ENCODE data around the gene SPTBN1. TPM values are rescaled to one million over a fixed set of nuclear protein-coding genes. Genes with fewer than 3 reads are reported as not detected.

The SPTBN1 gene
- total RNA-seq, 2 donors from 2014 or later = 415 to 524 TPM

- DNase-seq (ENCODE audit: low spot score) (no peak), ATAC-seq (ENCODE audit: insufficient number of reproducible peaks, low FRiP score, low read depth) (no peak)
- Histone ChIP-seq H3K9me3 (no peaks in the 10 kb centered on the region), H3K4me3 (no peak overlapping the region), H3K36me3 (no peaks in the 10 kb centered on the region), H3K4me1 (ENCODE audit: control insufficient read depth in 1 of 2, low read depth in 2 of 2) (peaks cover 16 to 83% of the 10 kb centered on the region in 2 donors), H3K27ac (no peak overlapping the region), H3K27me3 (replicated peaks; ENCODE audit: insufficient read depth) (no peaks in the 10 kb centered on the region)
- TF ChIP-seq CTCF (IDR thresholded peaks at IDR 0.05) = no peak
These were observed 19.8 kb downstream of the SPTBN1 start for GRCh38 chr2:54475919-54476318.

- Histone ChIP-seq H3K4me1 (ENCODE audit: control insufficient read depth in 1 of 2, low read depth in 2 of 2) (peaks cover 11 to 83% of the 10 kb centered on the region in 2 donors), H3K27me3 (replicated peaks; ENCODE audit: insufficient read depth) (no peaks in the 10 kb centered on the region), H3K36me3 (no peaks in the 10 kb centered on the region), H3K9me3 (no peaks in the 10 kb centered on the region), H3K4me3 (no peak overlapping the region), H3K27ac (no peak overlapping the region)
- no peak for DNase-seq (ENCODE audit: low spot score)
- TF ChIP-seq CTCF (IDR thresholded peaks at IDR 0.05) = no peak
- ATAC-seq (ENCODE audit: insufficient number of reproducible peaks, low FRiP score, low read depth) = no peak
These were observed 20.7 kb downstream of the SPTBN1 start for GRCh38 chr2:54476852-54477251.

GRCh38 chr2:54477896-54478295 is 21.8 kb downstream of the SPTBN1 start:
- DNase-seq (ENCODE audit: low spot score) (no peak), ATAC-seq (ENCODE audit: insufficient number of reproducible peaks, low FRiP score, low read depth) (no peak)
- H3K9me3 ChIP-seq = no peaks in the 10 kb centered on the region
- H3K4me1 ChIP-seq (ENCODE audit: control insufficient read depth in 1 of 2, low read depth in 2 of 2) = peaks cover 19 to 84% of the 10 kb centered on the region in 2 donors
- no peaks in the 10 kb centered on the region for H3K27me3 ChIP-seq (replicated peaks; ENCODE audit: insufficient read depth)
- H3K27ac ChIP-seq = no peak overlapping the region
- TF ChIP-seq CTCF (IDR thresholded peaks at IDR 0.05) = no peak
- H3K4me3 ChIP-seq = no peak overlapping the region
- no peaks in the 10 kb centered on the region for H3K36me3 ChIP-seq

GRCh38 chr2:54478899-54479298 is 22.8 kb downstream of the SPTBN1 start:
- no peak overlapping the region for H3K27ac ChIP-seq
- ATAC-seq (ENCODE audit: insufficient number of reproducible peaks, low FRiP score, low read depth) (no peak), DNase-seq (ENCODE audit: low spot score) (no peak)
- H3K9me3 ChIP-seq = no peaks in the 10 kb centered on the region
- no peaks in the 10 kb centered on the region for H3K27me3 ChIP-seq (replicated peaks; ENCODE audit: insufficient read depth)
- H3K4me3 ChIP-seq = no peak overlapping the region
- TF ChIP-seq CTCF (IDR thresholded peaks at IDR 0.05) = no peak
- peaks cover 26 to 84% of the 10 kb centered on the region in 2 donors for H3K4me1 ChIP-seq (ENCODE audit: control insufficient read depth in 1 of 2, low read depth in 2 of 2)
- no peaks in the 10 kb centered on the region for H3K36me3 ChIP-seq

- TF ChIP-seq CTCF (IDR thresholded peaks at IDR 0.05) = no peak
- no peaks in the 10 kb centered on the region for H3K9me3 ChIP-seq
- ATAC-seq (ENCODE audit: insufficient number of reproducible peaks, low FRiP score, low read depth) (no peak), DNase-seq (ENCODE audit: low spot score) (no peak)
- no peaks in the 10 kb centered on the region for H3K27me3 ChIP-seq (replicated peaks; ENCODE audit: insufficient read depth)
- peaks cover 23 to 86% of the 10 kb centered on the region in 2 donors for H3K4me1 ChIP-seq (ENCODE audit: control insufficient read depth in 1 of 2, low read depth in 2 of 2)
- H3K27ac ChIP-seq = no peak overlapping the region
- no peak overlapping the region for H3K4me3 ChIP-seq
- H3K36me3 ChIP-seq = no peaks in the 10 kb centered on the region
These were observed 23.3 kb downstream of the SPTBN1 start for GRCh38 chr2:54479424-54479823.
